Stomach (tissue), 9 donors: Measurements from ENCODE around the gene CXCL8. TPM values are rescaled to one million over a fixed set of nuclear protein-coding genes. Genes with fewer than 3 reads are reported as not detected.

Experiments
- DNase-seq, 2 donors: peaks; one replicate each; pipeline versions ENCODE4 v3.0.0 to v3.0.0-alpha.2; 2013 to 2019
- H3K27ac ChIP-seq, 5 donors: fragments of 200-600 bp in 4 of 5; sonication (generic) in 4 of 5; one replicate each; pipeline ENCODE4 v1.5.1; 2013 to 2019; ENCODE audit warnings: mild to moderate bottlenecking in 1 of 5, moderate library complexity in 1 of 5
- H3K27me3 ChIP-seq, 3 donors: fragments of 200-600 bp; sonication (generic); one replicate each; pipeline ENCODE4 v1.5.1; 2017 to 2019; ENCODE audit warnings: mixed run types in 1 of 3
- H3K36me3 ChIP-seq, 4 donors: fragments of 200-600 bp; sonication (generic); 1 replicate in 3 of 4; 2 replicates in 1 of 4; pipeline ENCODE4 v1.5.1; 2016 to 2019
- H3K4me1 ChIP-seq, 4 donors: fragments of 200-600 bp; sonication (generic); one replicate each; pipeline ENCODE4 v1.5.1; 2016 to 2019
- H3K4me3 ChIP-seq, 4 donors: fragments of 200-600 bp; sonication (generic) in 3 of 4; one replicate each; pipeline ENCODE4 v1.5.1; 2016 to 2019; ENCODE audit warnings: mild to moderate bottlenecking in 1 of 4
- H3K9me3 ChIP-seq, 4 donors: fragments of 200-600 bp; sonication (generic); one replicate each; pipeline ENCODE4 v1.5.1; 2016 to 2019
- EP300 ChIP-seq: sonication (generic); formaldehyde crosslinking; IDR thresholded peaks from one replicate; pipeline ENCODE4 v1.6.1; 2017; ENCODE audit warnings: antibody characterized with exemption
- POLR2A ChIP-seq, 4 donors: fragments of 450-650 bp; IDR thresholded peaks; one replicate each; pipeline ENCODE4 v1.6.1; 2016; ENCODE audit warnings: antibody characterized with exemption in 4 of 4, control low read depth in 2 of 4, mild to moderate bottlenecking in 1 of 4, moderate library complexity in 1 of 4
- POLR2AphosphoS5 ChIP-seq, 3 donors: sonication (generic); formaldehyde crosslinking; IDR thresholded peaks; one replicate each; pipeline ENCODE4 v1.6.1; 2016; ENCODE audit warnings: antibody characterized with exemption in 3 of 3
- WGBS, 5 donors: extraction: QIAGEN DNeasy Blood & Tissue Kit in 3 of 5; methylation state at CpG; one replicate each; pipeline versions ENCODE4 v1.1.5 to v1.1.7; 2013 to 2018; 5-methylcytosine and 5-hydroxymethylcytosine counted together
- intact Hi-C: fragments of 100-400 bp; cut with DNase I; formaldehyde crosslinking; loops from one replicate; pipeline ENCODE4 v1.15.1; 2023; ENCODE audit warnings: low total_unique reads
- polyA plus RNA-seq, 3 donors: library from polyadenylated mRNA; stranded (reverse); fragments of 200-250 nt; gene quantifications; one replicate each; pipeline ENCODE4 v1.2.3, GENCODE V29; 2013
- total RNA-seq, 5 donors: library from RNA; depleted of rRNA; stranded (reverse); fragments of >200 nt; gene quantifications; one replicate each; pipeline versions ENCODE4 v1.1.0 to v1.2.3, GENCODE V29; 2014 to 2016
- TF ChIP-seq, protein P1 (sequence below), 7 experiments: fragments of 450-650 bp in 4 of 7; fragments of 200-600 bp in 3 of 7; sonication (generic) in 3 of 7; IDR thresholded peaks; one replicate each; pipeline ENCODE4 v1.5.1; 2016 to 2019; ENCODE audit warnings: antibody characterized with exemption in 7 of 7, control low read depth in 2 of 7, mild to moderate bottlenecking in 1 of 7
- donor health status: healthy with polysubstance abuse.
- donor health status: Bipolar disorder and iron deficiency.
- donor health status: healthy.

Gene CXCL8
- total and polyA plus RNA-seq, 8 donors, result 3.6 to 163 (median 6.6) TPM; not detected in 2

DNA sequence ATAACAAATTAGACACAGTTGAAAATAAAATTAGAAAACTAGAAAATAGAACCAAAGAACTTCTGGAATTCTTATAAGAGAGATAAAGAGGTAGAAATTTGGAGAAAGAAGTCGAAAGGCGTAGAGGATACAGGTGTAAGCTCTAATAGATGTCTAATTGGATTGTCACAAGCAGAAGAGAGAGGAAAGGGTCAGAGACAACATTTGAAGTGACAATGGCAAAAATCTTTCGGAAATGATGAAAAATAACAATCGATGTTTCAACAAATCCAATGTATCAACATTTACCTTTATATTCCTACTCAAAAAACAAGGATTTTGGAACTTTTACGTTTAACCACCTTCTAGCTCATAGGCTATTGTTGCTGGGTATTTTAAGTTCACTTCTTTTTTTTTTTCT is 3.8 kb downstream of the CXCL8 start:
- TF ChIP-seq, protein P1, sequence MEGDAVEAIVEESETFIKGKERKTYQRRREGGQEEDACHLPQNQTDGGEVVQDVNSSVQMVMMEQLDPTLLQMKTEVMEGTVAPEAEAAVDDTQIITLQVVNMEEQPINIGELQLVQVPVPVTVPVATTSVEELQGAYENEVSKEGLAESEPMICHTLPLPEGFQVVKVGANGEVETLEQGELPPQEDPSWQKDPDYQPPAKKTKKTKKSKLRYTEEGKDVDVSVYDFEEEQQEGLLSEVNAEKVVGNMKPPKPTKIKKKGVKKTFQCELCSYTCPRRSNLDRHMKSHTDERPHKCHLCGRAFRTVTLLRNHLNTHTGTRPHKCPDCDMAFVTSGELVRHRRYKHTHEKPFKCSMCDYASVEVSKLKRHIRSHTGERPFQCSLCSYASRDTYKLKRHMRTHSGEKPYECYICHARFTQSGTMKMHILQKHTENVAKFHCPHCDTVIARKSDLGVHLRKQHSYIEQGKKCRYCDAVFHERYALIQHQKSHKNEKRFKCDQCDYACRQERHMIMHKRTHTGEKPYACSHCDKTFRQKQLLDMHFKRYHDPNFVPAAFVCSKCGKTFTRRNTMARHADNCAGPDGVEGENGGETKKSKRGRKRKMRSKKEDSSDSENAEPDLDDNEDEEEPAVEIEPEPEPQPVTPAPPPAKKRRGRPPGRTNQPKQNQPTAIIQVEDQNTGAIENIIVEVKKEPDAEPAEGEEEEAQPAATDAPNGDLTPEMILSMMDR (IDR thresholded peaks at IDR 0.05), result no peak
- TF ChIP-seq POLR2A (IDR thresholded peaks at IDR 0.05), result no peak
- no peak for TF ChIP-seq POLR2AphosphoS5 (IDR thresholded peaks at IDR 0.05)
- no peak for TF ChIP-seq EP300
- 74 to 88% (median 86%) methylated on average over 5 of the region's 5 CpGs for WGBS, 5 donors
- no peaks in the 10 kb centered on the region for H3K9me3 ChIP-seq
- H3K36me3 ChIP-seq, result no peaks in the 10 kb centered on the region
- DNase-seq, result no peak
- H3K4me1 ChIP-seq, result peaks cover 0 to 11% (median 2%) of the 10 kb centered on the region in 4 donors
- no peak overlapping the region for H3K27ac ChIP-seq
- no peaks in the 10 kb centered on the region for H3K27me3 ChIP-seq
- intact Hi-C loops, result no loop called here
- H3K4me3 ChIP-seq, result no peak overlapping the region

DNA sequence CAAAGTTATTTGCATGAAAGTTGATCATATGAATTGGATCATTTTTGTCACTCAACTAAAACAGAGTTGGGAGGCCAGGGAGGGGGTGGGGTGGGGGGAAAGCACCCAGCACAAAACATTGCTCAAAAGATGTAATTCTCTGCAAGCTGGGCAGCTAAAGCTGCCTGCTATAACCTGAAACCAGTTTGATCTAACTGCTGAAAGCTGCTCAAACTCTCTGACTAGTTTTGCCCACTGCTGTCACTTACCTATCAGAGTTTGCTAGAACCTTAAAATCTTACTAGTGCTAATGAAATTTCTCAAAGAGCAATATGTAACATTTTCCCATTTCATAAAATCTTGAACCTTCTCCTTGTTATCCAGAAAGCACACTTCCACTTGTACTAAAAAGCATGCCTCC is 10.4 kb downstream of the CXCL8 start:
- no peak for DNase-seq
- intact Hi-C loops, result no loop called here
- Histone ChIP-seq H3K9me3 (no peaks in the 10 kb centered on the region), H3K27ac (no peak overlapping the region), H3K27me3 (no peaks in the 10 kb centered on the region), H3K4me3 (no peak overlapping the region), H3K4me1 (no peaks in the 10 kb centered on the region), H3K36me3 (no peaks in the 10 kb centered on the region)
- TF ChIP-seq EP300, result no peak
- TF ChIP-seq POLR2A (IDR thresholded peaks at IDR 0.05), result no peak
- TF ChIP-seq, protein P1 (IDR thresholded peaks at IDR 0.05), result no peak
- no peak for TF ChIP-seq POLR2AphosphoS5 (IDR thresholded peaks at IDR 0.05)

DNA sequence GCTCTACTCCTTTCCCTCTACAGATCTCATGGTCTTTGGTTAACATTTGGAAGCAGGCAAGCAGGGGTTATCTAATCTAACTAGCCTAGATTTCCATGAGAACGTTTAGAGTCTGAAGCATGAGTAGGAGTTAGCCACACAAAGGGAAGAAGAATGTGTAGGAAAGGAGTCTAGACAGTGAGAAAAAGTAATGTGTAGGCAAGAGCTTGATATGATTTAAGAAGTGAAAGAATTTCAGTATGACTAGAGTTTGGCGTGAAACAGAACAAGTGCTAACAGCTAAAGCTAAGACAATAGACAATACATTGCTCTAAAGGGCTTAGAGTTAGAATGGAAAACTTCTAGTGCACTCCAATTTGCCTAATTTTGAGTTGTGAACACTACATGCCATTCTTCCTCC is 10.8 kb downstream of the CXCL8 start:
- H3K36me3 ChIP-seq, result no peaks in the 10 kb centered on the region
- no peak overlapping the region for H3K4me3 ChIP-seq
- H3K9me3 ChIP-seq, result no peaks in the 10 kb centered on the region
- DNase-seq, result no peak
- TF ChIP-seq POLR2AphosphoS5 (IDR thresholded peaks at IDR 0.05) (no peak), EP300 (no peak), POLR2A (IDR thresholded peaks at IDR 0.05) (no peak)
- TF ChIP-seq, protein P1 (IDR thresholded peaks at IDR 0.05), result no peak
- H3K27me3 ChIP-seq, result no peaks in the 10 kb centered on the region
- 28 to 47% (median 35%) methylated on average over 2 of the region's 2 CpGs for WGBS, 5 donors
- H3K4me1 ChIP-seq, result no peaks in the 10 kb centered on the region
- intact Hi-C loops, result no loop called here
- H3K27ac ChIP-seq, result no peak overlapping the region

DNA sequence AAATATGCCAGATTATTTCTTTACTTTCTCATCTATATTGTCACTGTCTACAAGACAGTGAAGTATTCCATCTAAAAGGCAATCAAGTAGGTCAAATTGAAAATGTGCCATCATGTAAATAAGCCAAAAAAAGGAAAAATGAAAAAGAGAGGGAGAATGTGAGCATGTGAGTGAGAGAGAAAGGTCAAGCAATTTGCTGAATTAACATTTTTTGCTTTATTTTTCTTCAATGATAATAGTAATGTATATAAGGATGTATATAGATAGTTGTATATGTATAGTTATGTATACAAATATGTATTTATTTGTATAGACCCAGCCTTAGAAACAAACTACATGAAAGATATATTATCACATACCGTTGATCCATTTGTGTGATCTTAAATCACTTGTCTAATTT is 11.5 kb downstream of the CXCL8 start:
- Histone ChIP-seq H3K9me3 (no peaks in the 10 kb centered on the region), H3K4me1 (no peaks in the 10 kb centered on the region), H3K27me3 (no peaks in the 10 kb centered on the region), H3K36me3 (no peaks in the 10 kb centered on the region), H3K4me3 (no peak overlapping the region), H3K27ac (no peak overlapping the region)
- DNase-seq, result no peak
- TF ChIP-seq, protein P1 (IDR thresholded peaks at IDR 0.05), result no peak
- no peak for TF ChIP-seq POLR2AphosphoS5 (IDR thresholded peaks at IDR 0.05)
- TF ChIP-seq POLR2A (IDR thresholded peaks at IDR 0.05), result no peak
- no peak for TF ChIP-seq EP300
- WGBS, 5 donors, result 85 to 97% (median 91%) methylated on average over 1 of the region's 1 CpG
- intact Hi-C loops, result no loop called here
